HG03354 (cell line): Measurements from ENCODE around the gene GRAMD1B.
A peak's percentile ranks its signal among the peaks of the same experiment; 100 is the strongest.

Source experiments
- ATAC-seq: cut with Tn5 transposase; IDR thresholded peaks from one replicate; pipeline ENCODE4 v1.9.1; 2021; ENCODE audit warnings: mild to moderate bottlenecking; ENCODE audit not compliant: unreplicated experiment, poor library complexity, severe bottlenecking

GRAMD1B gene

GRCh38 chr11:123523539-123523938 lies 93.5 kb downstream of the GRAMD1B start:
- no peak for ATAC-seq

- no peak for ATAC-seq
Measured at GRCh38 chr11:123525097-123525496, 95.0 kb downstream of the GRAMD1B start.

- no peak for ATAC-seq
Measured at GRCh38 chr11:123525511-123525918, 95.4 kb downstream of the GRAMD1B start.

GRCh38 chr11:123526027-123526805 lies 96.1 kb downstream of the GRAMD1B start:
- no peak for ATAC-seq

GRCh38 chr11:123526918-123527317 lies 96.8 kb downstream of the GRAMD1B start:
- ATAC-seq, result no peak

- ATAC-seq, result no peak
Measured at GRCh38 chr11:123527526-123527925, 97.5 kb downstream of the GRAMD1B start.

- no peak for ATAC-seq
Measured at GRCh38 chr11:123527947-123528346, 97.9 kb downstream of the GRAMD1B start.

- ATAC-seq, result no peak
Measured at GRCh38 chr11:123531325-123531724, 101.3 kb downstream of the GRAMD1B start.

GRCh38 chr11:123532131-123532530 lies 102.1 kb downstream of the GRAMD1B start:
- no peak for ATAC-seq

GRCh38 chr11:123535401-123535800 lies 105.3 kb downstream of the GRAMD1B start:
- ATAC-seq, result no peak

- no peak for ATAC-seq
Measured at GRCh38 chr11:123536690-123537437, 106.8 kb downstream of the GRAMD1B start.

- ATAC-seq, result no peak
Measured at GRCh38 chr11:123537726-123538125, 107.7 kb downstream of the GRAMD1B start.

GRCh38 chr11:123543797-123544196 lies 113.7 kb downstream of the GRAMD1B start:
- ATAC-seq, result no peak

GRCh38 chr11:123544631-123545375 lies 114.7 kb downstream of the GRAMD1B start:
- ATAC-seq, result no peak

GRCh38 chr11:123545726-123546270 lies 115.7 kb downstream of the GRAMD1B start:
- ATAC-seq, result no peak

- no peak for ATAC-seq
Measured at GRCh38 chr11:123546515-123546914, 116.4 kb downstream of the GRAMD1B start.

- ATAC-seq, result peak; percentile 92
Measured at GRCh38 chr11:123547180-123547579, 117.1 kb downstream of the GRAMD1B start.

GRCh38 chr11:123548774-123549173 lies 118.7 kb downstream of the GRAMD1B start:
- no peak for ATAC-seq

GRCh38 chr11:123549926-123550917 lies 120.2 kb downstream of the GRAMD1B start:
- no peak for ATAC-seq
